Myocyte (in vitro differentiated cells): Measurements from ENCODE around the gene EIF4A3. TPM values are rescaled to one million over a fixed set of nuclear protein-coding genes. Genes with fewer than 3 reads are reported as not detected.
"Not testable (repeated sequence)": the region's sequence is repeated elsewhere in the genome, so short reads cannot be mapped to it uniquely, and the experiment has no call there.

Experiments used
- DNase-seq: peaks from one replicate; pipeline ENCODE4 v3.0.0-alpha.2; 2012; ENCODE audit warnings: low read depth
- total RNA-seq: library from RNA; depleted of rRNA; stranded (reverse); fragments of >200 nt; gene quantifications from 2 replicates; pipeline ENCODE4 v1.2.3, GENCODE V29; 2014

The EIF4A3 gene
- total RNA-seq, 1 donor from 2014 or later = 77.9 TPM

DNA sequence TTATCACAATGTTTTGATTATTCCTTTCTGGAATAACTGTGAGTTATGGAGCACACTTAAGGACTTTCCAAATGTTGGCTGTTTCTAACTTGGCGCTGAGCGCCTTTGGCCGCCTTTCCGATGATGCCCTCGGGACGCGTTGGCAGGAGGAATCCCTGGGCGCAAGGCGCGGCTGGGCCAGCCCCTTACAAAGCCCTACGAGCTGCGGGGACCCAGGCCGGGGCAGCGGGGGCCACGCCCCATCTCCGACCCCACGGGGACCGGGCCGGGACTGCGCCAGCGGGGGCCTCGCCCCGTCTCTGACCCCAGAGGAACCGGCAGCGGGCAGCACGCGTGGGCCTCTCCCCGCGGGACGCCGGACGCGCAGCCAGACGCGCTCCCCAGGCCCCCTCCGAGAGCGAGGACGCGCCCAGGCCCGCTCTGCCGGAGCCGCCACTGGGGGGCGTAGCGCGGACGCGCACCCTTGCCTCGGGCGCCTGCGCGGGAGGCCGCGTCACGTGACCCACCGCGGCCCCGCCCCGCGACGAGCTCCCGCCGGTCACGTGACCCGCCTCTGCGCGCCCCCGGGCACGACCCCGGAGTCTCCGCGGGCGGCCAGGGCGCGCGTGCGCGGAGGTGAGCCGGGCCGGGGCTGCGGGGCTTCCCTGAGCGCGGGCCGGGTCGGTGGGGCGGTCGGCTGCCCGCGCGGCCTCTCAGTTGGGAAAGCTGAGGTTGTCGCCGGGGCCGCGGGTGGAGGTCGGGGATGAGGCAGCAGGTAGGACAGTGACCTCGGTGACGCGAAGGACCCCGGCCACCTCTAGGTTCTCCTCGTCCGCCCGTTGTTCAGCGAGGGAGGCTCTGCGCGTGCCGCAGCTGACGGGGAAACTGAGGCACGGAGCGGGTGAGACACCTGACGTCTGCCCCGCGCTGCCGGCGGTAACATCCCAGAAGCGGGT, 45.6 kb downstream of the EIF4A3 start, which contains the start of gene GAA:
GAA (plus strand) TSS at position 571 of the 935 bp plus-strand sequence. CDS start 3,006 bp downstream, outside the sequence.
- DNase-seq = peak; percentile 84

DNA sequence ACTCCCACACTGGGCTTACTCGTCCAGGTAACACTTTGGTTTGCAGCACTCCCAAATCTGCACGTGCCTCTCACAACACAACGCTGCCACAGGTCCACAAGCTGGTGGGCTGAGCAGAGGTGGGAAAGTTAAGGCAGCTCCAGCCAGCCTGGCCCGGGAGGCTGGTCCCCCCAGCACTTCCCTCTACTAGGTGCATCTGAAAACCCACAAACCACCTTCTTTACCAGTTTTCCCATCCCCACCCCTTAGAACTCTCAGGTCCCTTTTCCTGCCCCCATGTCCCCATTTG, 46.9 kb downstream of the EIF4A3 start:
- no peak for DNase-seq

DNA sequence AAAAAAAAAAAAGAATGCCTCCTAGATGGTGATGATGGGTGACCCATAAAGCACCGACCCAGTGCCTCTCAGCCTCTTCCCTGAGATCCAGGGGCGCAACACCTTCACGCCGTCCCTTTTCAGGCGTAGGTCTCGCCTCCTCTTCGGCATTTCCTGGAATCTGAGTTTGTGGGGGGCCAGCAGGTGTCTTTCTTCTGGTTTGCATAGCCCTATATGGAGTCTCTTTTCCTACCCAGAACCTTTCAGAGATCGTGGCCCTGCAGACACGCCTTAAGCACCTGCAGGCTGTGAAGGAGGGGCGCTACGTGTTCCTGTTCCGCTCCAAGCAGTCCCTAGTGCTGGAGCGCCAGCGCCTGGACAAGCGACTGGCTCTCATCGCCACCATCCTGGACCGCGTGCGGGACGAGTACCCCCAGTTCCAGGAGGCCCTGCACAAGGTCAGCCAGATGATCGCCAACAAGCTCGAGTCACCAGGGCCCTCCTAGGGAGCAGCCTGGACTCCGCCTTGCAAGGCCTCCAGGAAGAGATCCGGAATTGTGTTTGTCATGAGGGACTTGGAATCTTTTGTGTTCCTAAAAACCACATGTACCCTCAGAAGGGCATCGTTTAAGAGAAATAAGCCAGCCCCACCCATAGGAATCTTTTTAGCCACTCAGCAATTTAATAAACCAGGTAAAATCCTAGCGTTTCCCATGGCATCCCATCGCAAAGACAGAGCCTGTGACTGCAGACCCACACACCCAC, 47.5 kb downstream of the EIF4A3 start:
- DNase-seq = no peak

DNA sequence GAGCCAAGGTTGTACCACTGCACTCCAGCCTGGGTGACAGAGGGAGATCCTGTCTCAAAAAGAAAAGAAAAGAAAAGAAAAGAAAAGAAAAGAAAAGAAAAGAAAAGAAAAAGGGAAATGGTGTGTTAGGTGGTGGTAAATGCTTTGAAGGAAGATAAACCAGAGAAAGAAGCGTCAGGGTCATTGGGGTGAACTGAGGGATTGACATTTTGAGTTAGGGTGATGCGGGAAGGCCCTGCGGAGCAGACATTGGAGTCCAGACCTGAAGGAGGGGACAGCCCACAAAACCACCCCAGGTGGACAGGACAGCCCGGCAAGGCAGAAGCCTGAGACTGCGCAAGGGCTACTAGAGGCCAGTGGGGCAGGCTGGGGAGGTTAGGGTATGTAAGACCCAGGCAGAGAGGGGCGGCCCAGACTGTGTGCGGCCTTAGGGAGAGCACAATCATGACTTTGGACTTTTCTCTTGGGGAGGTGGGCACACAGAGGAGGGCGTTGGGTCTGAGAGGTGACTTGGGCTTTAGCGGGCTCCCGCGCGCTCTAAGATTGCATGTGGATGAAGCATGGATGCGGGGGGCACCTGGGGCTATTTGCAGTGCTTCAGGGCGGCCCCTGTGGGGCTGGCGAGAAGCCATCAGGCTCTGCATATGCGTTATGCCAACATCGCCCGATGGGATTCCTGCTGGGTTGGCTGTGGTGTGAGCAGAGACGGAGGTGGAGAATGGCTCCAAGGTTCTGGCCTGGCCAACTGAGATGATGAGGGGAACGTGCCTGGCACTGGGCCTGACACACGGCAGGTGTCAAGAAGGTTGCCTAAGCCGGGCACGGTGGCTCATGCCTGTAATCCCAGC, 48.9 kb downstream of the EIF4A3 start:
- peak; percentile 40 for DNase-seq

DNA sequence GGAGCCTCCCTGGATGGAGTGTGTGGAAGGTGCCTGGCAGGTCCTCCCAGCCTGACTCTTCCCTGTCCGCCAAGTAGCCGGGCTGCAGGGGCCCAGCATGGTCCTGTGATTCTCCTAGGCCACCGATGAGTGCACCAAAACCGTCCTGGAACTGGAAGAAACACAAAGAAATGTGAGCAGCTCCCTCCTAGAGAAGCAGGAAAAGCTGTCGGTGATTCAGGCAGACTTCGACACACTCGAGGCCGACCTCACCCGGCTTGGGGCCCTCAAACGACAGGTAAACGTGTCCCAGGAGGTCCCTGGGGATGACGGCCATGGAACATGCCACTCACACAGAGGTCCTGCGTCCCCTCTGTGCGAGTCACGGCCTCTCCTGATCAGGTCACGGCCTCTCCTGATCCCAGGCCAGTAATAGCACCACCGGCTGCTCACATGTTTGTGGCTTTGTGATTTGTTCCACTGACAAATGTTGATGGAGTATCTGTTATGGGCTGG, 49.8 kb downstream of the EIF4A3 start:
- peak; percentile 87 for DNase-seq

DNA sequence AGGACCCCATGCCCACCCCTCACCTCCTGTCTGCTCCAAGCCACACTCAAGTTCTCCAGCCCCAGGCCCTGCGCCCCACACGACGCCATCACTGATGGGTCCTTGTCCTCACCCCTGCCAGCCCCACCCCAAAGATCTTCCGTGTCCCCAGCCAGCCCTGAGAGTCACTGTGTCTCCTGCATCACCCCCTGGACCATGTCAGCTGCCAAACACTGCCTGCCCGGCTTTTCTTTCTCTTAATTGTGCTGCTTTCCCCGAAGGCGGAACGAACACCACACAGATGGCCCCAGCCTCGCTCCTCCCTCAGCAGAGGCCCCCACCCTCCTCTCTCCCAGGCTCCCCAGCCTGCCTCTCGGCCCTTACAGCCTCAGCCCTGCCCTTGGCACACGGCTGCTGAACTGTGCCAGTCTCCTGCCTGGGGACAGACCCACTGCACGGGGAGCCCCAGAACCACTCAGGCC, 50.3 kb downstream of the EIF4A3 start:
- DNase-seq = peak; percentile 10

DNA sequence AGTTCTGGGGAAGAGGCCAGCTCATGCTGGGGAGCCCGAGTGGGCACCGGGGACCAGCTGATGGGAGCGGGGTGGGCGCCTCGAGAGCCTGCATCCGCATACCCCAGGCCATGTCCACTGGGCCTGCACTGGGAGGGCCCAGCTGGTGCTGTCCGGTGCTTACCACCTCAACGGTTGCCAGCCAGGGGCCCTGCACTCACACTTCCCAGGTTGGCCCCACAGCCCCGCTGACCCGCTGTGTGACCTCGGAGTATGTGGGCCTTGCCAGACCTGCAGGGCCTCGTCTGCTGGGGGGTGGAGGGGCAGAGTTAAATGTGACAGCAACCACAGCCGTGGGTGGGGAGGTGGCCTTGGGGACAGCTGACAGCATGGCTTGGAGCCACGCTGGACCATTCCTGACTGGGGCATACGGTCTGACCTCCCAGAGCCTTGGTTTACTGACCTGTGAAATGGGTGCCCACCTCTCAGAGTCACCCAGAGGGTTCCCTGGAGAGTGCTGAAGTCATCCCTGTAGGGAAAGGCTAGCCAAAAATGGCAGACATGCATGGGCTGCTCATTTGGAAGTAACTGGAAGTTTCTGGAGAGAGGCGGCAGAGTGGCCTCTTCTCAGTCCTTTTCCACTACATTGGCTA, 51.0 kb downstream of the EIF4A3 start:
- peak; percentile 56 for DNase-seq

DNA sequence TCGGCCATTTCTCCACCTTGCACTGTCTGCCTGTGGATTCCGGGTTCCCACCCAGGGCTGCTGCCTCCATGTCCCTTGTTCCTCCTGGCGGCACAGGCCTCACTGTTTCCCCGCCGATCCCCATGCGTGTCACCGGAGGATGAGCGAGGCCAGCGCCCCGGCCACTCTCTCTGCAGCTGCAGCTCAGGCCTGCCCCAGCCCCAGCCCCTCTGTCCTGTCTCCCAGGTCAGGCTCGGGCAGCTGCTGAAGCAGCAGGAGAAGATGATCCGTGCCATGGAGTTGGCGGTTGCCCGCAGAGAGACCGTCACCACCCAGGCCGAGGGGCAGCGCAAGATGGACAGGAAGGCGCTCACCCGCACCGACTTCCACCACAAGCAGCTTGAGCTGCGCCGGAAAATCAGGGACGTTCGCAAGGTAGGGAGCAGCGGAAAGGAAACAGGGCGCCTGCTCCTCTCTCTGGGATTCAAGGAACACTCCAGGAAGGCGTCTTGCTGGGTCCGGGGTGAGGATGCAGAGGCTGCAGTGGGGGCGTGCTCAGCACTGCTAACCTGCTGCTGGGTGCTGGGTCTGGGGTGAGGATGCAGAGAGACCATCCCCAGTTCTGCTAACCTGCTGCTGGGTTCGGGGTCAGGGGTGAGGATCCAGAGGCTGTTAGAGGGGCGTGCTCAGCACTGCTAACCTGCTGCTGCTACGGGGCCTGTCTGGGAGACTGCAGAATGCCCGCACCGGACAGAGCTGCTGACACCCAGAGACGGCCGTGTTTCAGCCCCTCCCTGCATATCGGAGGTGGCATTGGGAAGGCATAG, 51.7 kb downstream of the EIF4A3 start:
- no peak for DNase-seq

DNA sequence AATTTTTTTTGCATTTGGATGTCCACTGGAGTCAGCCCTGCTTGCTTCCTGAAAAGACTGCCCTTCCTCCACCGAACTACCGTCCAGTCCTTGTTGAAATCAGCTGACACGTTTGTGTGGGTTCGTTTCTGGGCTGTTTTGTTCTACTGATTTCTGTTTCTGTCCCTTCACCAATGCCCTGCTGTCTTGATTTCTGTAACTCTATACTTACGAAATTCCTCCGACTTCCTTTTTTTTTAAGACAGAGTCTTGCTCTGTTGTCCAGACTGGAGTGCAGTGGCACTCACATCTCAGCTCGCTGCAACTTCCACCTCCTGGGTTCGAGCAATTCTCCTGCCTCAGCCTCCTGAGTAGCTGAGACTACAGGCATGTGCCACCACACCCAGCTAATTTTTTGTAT, 54.0 kb downstream of the EIF4A3 start:
- DNase-seq = no peak

DNA sequence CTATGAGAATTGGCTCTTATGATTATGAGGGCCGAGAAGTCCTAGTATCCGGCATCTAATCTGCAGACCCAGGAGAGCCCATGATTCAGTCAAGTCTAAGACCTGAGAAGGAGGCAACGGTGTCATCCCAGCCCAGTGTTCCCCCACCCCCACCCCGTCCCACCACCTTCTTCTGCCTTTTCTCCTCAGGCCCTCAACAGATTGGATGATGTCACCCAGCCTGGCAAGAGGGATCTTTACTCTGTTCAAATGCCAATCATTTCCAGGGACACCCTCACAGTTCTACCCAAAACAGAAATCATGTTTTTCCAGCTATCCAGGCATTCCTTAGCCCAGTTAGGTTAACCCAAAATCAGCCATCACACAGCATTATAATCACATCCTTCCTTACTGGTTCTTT, 55.6 kb downstream of the EIF4A3 start:
- no peak for DNase-seq

DNA sequence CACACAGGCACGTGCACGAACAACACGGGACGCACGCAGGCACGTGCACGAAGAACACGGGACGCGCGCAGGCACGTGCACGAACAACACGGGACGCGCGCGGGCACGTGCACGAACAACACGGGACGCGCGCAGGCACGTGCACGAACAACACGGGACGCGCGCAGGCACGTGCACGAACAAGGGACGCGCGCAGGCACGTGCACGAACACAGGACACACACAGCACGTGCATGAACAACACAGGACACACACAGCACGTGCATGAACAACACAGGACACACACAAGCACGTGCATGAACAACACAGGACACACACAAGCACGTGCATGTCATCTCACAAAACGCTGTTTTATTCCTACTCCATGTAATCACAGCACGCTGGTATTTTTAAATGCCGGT, 56.8 kb downstream of the EIF4A3 start:
- not testable (repeated sequence) for DNase-seq

DNA sequence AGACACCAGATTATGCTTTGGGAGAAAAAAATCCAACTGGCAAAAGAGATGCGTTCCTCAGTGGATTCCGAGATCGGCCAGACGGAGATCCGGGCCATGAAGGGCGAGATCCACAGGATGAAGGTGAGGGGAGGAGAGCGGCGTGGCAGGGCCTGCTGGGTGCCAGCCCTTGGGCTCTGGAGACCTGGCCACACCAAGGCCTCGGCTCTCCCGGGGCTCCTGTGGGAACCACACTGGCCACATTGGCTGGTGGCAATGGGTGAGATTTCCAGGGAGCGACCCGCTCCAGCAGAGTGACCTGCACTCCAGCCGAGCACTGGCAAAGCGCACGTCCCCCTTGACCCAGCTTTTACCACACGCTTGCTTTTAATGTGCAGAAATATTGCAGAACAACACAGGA, 57.2 kb downstream of the EIF4A3 start:
- no peak for DNase-seq

DNA sequence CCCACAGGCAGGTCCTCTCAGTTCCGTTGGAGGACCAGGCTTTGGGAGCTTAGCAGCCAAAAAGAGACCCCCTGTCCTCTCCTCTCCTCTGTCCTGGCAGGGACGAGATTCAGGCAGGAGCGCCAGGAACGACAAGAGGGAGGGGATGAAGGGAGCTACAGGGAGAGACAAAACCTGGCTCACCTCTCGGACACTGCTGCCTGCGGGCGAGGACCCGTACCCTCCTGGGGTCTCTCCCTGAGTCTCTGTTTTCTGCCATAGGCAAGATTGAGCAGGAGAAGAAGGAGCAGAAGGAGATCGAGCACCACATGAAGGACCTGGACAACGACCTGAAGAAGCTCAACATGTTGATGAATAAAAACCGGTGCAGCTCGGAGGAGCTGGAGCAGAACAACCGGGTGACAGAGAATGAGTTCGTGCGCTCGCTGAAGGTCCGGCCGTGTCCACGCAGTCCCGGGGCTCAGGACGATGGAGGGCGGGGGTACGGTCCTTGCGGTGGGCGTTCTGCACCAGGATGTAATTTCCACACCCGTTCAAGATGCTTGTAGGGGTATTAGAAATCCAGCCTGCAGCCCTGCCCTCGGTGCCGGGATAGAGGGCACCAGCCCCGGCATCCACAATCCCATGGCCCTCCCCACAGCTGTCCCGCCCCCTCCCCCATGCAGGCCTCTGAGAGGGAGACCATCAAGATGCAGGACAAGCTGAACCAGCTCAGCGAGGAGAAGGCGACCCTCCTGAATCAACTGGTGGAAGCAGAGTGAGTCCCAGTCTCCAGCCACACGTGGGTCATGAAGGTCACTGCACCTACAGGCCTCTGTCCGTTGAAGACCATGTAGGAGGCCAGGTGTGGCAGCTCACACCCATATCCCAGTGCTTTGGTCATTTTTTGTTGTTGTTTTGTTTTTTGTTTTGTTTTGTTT, 59.3 kb downstream of the EIF4A3 start:
- no peak for DNase-seq

DNA sequence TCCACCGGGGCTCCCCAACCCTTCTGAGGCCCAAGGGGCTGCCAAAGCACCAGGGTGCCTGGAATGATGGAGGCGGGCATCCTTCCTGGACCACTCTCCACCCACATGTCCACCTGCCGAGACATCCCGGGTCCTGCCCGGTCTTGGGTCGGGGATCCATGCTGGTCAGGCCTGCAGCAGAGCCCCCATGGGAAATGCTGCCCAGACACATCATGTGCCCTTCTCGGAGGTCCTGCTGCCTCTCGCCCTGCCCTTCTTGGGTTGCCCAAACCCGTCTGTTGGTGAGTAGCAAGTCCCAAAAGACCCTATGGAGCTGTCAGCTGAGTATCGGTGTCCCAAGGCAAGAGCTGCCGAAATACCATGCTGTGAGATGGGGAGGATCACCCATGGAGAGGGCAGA, 60.3 kb downstream of the EIF4A3 start:
- no peak for DNase-seq

DNA sequence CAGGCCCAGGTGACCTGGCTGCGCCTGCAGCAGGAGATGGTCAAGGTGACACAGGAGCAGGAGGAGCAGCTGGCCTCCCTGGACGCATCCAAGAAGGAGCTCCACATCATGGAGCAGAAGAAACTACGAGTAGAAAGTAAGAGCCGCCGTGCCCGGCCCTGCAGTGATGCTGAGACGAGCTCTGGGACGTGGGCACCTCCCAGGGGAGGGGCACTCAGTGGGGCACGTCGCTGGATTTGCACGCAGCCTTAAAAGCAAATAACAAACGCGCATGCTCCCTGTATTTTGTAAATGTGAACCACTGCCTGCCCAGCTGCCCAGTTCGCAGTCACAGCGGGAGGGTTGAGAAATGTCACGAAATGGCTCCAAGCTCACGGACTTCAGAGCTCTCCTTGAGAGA, 60.8 kb downstream of the EIF4A3 start:
- DNase-seq = no peak

DNA sequence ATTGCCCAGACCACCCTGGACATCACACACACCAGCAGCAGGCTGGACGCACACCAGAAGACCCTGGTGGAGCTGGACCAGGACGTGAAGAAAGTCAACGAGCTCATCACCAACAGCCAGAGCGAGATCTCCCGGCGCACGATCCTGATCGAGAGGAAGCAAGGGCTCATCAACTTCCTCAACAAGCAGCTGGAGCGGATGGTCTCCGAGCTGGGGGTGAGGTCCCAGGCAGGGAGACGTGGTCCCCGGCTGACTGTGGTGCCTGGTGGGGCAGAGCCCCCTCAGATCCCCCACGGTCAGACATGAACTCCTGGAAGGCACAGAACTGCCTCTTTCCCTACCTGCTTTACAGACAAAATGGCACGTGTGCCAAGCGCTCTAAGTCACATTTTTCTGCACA, 62.2 kb downstream of the EIF4A3 start:
- DNase-seq = no peak
